Left colon (tissue), 2 donors: ENCODE results near the gene AGMO. TPM values are rescaled to one million over a fixed set of nuclear protein-coding genes. Genes with fewer than 3 reads are reported as not detected.

Source experiments
- ATAC-seq: fragments of 200-7000 bp; cut with Tn5 transposase; one replicate; pipeline ENCODE4 v1.9.1; 2020; ENCODE audit warnings: mild to moderate bottlenecking, moderate library complexity
- DNase-seq, 2 donors: peaks; one replicate each; pipeline ENCODE4 v3.0.0-alpha.2; 2020
- intact Hi-C, 2 donors: fragments of 100-400 bp; cut with DNase I in 1 of 2; cut with micrococcal nuclease in 1 of 2; formaldehyde crosslinking; loops; one replicate each; pipeline versions ENCODE4 v1.11.2 to v1.14.0; 2022; cut with DNase I, micrococcal nuclease
- long read RNA-seq: library from polyadenylated mRNA; unstranded; transcript quantifications from one replicate; pipeline ENCODE4 v2.0.0, GENCODE V29; 2021
- total RNA-seq, 2 donors: library from RNA; stranded (reverse); fragmentation: NEBNext Ultra II Directional; extraction: Animal tissue kit (Norgen Biotek cat#: 25700); gene quantifications; one replicate each; pipeline ENCODE4 v1.2.1, GENCODE V29; 2021
- donor health status: DM: no; HTN: no; CAD: no.
- donor health status: DM: yes; HTN: yes; CAD: no.

Gene AGMO
- total RNA-seq, result 1 to 10 TPM in 1 of 2 donors, under 1 TPM in 1; 0.37 to 1.9 TPM
- long read RNA-seq, partial matches to known transcripts, result 0 of 2 reads
- long read RNA-seq, other reads (novel, unspliced or antisense), result 1 of 2 reads

- ATAC-seq (peak; percentile 100), DNase-seq (peak; percentile 68 to 87)
- intact Hi-C loops, result no loop called here
These were observed at the start of gene AGMO for GRCh38 chr7:15561835-15562234. Gene AGMO (minus strand): TSS chr7:15562015.

GRCh38 chr7:15610503-15610902, 48.7 kb upstream of the AGMO start:
- no peak for ATAC-seq
- intact Hi-C loops, result no loop called here

DNA sequence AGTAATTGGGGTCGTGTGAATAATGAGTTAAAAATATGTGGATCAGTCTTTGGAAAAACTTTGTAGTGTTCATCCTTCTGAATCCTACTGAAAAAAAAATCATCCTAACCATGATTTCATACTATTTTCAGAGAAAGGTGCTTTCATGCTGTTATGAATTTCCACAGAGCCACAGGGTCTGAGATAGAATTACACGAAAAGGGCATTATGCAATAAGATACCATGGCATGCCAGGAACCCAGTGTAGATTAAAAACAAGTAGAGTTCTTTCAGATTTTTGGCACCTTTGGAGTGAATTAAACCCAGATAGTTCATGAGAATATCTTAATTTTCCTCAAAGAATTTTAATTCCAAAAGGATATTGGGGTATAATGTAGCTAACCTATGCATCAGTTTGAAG, 47.5 kb upstream of the AGMO start:
- intact Hi-C loops, result no loop called here
- no peak for DNase-seq
- ATAC-seq, result no peak

More at GRCh38 chr7:15610503-15610902, 48.7 kb upstream of the AGMO start:
- no peak for DNase-seq

- no peak for ATAC-seq
- no peak for DNase-seq
These were observed 45.9 kb upstream of the AGMO start for GRCh38 chr7:15607529-15608210.

DNA sequence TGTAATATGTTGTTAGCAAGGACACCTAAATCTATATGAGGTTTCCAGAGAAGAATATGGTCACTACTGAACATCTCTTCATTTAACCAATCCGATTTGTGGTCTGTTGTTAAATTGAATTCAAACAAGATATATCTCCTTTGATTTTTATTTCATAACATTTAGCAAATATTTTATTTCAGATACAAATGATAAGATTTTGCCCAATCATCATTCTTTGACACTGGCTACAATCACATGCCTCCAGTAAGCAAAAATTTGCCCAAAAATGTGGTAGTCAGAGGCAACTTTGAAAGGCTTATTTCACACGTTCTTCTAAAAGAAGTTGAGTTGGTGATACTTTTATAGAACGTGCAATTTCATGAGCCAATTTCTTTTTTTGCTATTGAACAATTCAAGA, 44.7 kb upstream of the AGMO start:
- ATAC-seq, result no peak
- intact Hi-C loops, result no loop called here
- no peak for DNase-seq

More at GRCh38 chr7:15607529-15608210, 45.9 kb upstream of the AGMO start:
- intact Hi-C loops, result no loop called here

GRCh38 chr7:15604166-15604565, 42.4 kb upstream of the AGMO start:
- intact Hi-C loops, result no loop called here
- ATAC-seq, result no peak
- no peak for DNase-seq

GRCh38 chr7:15603124-15603523, 41.3 kb upstream of the AGMO start:
- DNase-seq (no peak), ATAC-seq (no peak)
- intact Hi-C loops, result no loop called here

DNA sequence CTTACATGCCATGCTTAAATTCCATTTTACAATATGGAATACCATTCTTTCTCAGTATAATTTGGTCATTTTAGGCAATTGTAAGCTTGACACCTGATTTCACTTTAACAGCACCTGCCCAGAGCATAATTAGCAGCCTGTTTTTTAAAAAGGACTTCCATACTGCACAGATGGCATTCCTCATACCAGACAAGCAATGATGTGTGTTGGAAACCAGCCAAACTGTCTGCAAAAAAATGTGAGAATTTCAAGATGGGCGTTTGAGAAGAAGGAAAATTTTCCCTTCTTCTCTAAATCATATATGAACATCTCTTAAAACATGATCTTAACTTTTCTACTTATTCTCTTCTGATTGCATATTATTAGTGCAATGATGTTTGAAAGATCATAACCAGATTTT, 40.4 kb upstream of the AGMO start:
- intact Hi-C loops, result no loop called here
- ATAC-seq, result no peak
- no peak for DNase-seq

DNA sequence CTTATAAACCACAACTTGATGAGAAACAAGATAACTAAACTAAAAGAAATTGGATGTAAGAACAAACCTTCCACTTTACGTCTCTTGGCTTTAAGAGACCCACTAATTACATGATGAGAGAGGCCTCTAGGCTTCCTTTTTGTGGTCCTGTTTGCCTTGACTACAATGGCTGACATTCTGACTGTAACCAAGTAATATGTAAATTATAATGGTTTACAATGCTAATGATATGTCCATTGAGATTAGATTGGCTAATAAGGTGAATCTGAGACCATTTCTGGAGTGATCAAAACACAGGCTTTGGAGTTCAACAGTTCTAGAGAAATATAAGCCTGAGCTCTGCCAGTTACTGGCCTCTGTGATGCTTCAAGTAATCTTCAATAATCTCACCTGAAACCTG, 39.4 kb upstream of the AGMO start:
- intact Hi-C loops, result no loop called here
- no peak for ATAC-seq
- DNase-seq, result no peak

- ATAC-seq, result no peak
- no peak for DNase-seq
- intact Hi-C loops, result no loop called here
These were observed 38.5 kb upstream of the AGMO start for GRCh38 chr7:15600298-15600697.

DNA sequence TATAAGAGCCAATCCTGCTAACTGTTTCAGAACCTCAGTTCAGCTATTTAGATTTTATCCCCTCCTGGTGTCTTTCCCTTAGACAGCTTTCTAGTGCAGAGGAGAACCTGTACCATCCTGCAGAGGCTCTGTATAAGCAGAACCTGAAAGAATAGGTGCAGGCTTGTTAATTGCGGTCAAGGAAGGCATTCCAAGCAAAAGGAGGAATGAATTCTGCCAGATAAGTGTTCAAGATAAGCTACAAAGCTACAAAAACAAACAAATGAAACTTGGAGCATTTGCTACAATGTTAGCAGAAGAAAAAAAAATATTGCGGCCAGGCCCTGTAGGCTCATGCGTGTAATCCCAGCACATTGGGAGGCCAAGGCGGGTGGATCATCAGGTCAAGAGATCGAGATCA, 32.6 kb upstream of the AGMO start:
- intact Hi-C loops, result no loop called here
- no peak for DNase-seq
- no peak for ATAC-seq

DNA sequence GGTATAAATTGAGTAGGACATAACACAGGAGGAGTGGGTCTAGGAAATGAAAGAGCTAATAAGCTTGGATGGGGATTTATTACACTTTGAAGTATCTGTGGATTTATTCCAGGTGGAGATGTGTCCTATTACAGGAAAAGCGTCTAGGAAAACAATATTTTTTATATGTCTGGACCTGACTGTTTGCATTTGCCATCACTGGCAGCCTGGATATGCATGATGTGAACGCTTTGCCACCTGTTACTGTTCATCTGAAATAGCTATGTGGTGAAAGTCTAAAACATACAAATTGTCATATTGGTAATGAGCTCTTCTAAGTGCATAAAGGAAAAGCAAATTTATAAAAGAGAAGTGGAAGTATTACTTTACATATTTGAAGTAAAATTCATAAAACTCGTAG, 31.6 kb upstream of the AGMO start:
- ATAC-seq, result no peak
- no peak for DNase-seq
- intact Hi-C loops, result no loop called here

DNA sequence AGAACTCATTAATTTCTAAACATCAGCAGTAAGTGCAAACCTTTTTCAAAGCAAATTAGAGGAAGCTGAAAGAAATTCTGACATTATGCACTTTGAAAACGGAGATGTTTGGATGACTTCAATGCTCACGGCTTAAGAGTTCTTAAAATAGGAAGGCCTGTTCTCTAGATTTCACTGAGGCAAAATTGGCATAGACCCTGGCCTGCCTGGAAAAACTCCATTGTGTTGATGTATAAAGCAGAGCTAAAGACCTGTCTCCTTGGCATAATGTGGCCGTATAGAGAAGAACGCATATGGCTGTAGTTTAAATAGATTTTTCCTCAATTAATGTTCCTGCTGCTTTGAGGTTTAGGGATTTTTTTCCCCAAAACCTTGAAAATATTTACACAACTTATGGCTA, 24.5 kb upstream of the AGMO start:
- DNase-seq, result no peak
- intact Hi-C loops, result no loop called here

DNA sequence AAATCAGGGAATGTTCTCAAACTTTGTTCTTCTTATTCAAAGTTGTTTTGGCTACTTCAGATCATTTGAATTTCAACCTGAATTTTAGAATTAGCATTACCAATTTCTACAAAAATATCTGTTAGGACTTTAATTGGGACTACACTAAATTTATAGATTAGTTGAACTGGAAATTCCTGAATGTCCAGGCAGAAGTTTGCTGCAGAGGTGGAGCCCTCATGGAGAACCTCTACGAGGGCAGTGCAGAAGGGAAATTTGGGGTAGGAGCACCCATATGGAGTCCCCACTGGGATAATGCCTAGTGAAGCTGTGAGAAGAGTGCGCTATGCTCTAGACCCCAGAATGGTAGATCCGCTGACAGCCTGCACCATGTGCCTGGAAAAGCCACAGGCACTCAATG, 22.8 kb upstream of the AGMO start:
- ATAC-seq, result no peak

More for the DNA sequence above, 24.5 kb upstream of the AGMO start:
- ATAC-seq, result no peak

GRCh38 chr7:15582773-15583172, 21.0 kb upstream of the AGMO start:
- no peak for DNase-seq
- intact Hi-C loops, result no loop called here
- no peak for ATAC-seq

More for the DNA sequence above, 22.8 kb upstream of the AGMO start:
- intact Hi-C loops, result no loop called here
- DNase-seq, result no peak

GRCh38 chr7:15581352-15581951, 19.6 kb upstream of the AGMO start:
- DNase-seq (no peak), ATAC-seq (no peak)
- intact Hi-C loops, result no loop called here

DNA sequence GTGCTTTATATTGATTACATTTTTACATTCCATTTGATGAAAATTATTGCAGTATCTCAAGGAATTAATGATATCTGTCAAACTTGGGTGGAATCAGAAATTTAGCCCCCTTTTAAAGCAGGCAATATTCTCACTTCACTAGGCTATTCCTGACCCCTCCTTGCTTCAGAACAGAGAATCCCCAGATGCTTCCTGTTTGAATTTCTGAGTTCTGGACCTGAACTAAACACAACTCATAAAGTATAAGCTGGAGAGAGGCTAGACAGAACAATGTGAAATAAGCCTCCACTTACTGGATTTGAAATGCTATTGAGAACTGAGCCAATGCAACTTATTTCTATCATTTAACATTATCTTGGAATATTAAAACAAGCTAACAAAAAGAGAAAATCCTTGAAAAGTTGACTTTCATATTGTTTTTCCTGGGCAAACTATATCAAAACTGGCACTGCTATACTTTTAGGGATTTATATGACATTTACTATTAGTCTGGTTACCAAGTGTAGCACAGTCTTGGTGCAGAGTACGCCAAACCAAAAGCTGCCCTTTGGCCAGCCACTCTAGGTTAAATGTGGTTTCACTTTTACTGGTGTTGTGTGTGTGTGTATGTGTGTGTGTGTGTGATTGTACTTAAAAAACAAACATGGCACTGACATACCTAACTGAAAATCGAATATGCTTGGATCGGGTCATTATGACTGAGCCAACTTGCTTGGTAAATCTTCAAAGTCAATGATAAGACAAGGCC, 19.0 kb upstream of the AGMO start:
- peak; percentile 45 for ATAC-seq
- DNase-seq, result no peak
- intact Hi-C loops, result no loop called here

GRCh38 chr7:15577600-15577999, 15.8 kb upstream of the AGMO start:
- DNase-seq (no peak), ATAC-seq (no peak)
- intact Hi-C loops, result no loop called here

DNA sequence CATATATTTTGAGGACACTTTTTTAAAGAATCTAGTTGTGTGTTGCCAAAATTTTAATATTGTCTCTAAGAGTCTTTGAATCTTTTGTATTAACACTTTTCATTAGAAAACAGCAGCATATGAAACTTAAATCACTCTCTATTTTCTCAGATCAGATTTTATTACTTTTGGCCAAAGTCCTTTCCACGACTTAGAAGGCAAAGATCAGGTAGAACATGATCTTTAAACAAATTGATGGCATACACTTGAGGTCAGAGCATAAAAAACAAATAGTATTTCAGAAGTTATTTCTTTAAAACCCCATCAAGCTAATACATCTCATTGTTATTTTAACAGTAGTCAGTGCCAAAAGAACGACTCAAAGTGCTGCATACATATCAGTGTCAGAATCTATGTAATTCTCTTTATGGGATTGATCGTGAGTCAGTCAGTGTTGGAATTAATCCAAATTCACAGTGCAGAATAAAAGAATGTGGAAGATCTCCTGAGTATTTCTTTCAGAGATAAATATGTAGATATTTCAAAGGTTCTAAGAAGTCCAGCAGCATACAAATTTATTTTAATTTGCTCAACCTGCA, 9.6 kb upstream of the AGMO start:
- intact Hi-C loops, result no loop called here
- ATAC-seq (peak; percentile 50), DNase-seq (no peak)

DNA sequence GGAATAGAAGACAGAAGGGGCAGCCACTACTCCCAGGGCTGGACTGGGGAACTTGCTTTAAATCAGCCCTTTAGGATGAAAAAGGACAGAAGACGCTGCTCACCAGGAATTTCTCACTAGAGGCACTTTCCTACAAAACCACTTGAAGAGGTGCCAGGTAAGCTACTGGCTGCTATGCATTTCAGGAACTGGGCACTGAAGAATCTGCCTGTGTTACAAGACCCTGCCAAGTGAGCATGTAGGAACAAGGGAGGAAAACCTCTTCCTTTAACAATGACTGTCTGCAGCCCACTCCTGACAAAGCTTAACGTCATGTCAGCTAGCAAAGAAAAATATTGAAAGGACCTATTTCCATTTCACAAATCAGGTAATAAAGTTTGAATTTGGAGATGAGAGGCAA, 5.8 kb upstream of the AGMO start:
- ATAC-seq, result no peak
- intact Hi-C loops, result no loop called here
- DNase-seq, result no peak
